Ascending aorta (tissue), 2 donors: ENCODE measurements around the gene SH3D21. TPM values are rescaled to one million over a fixed set of nuclear protein-coding genes. Genes with fewer than 3 reads are reported as not detected.

ENCODE experiments used
- DNase-seq, 2 donors: peaks; one replicate each; pipeline ENCODE4 v3.0.0-alpha.2; 2019; ENCODE audit warnings: low spot score in 2 of 2
- H3K27ac ChIP-seq, 2 donors: fragments of 200-600 bp; sonication (generic); one replicate each; pipeline ENCODE4 v1.5.1; 2016 to 2017; ENCODE audit warnings: mild to moderate bottlenecking in 1 of 2
- H3K27me3 ChIP-seq: fragments of 200-600 bp; sonication (generic); one replicate; pipeline ENCODE4 v1.5.1; 2017
- H3K36me3 ChIP-seq, 2 donors: fragments of 200-600 bp; sonication (generic); one replicate each; pipeline ENCODE4 v1.5.1; 2016
- H3K4me1 ChIP-seq, 2 donors: fragments of 200-600 bp; sonication (generic); one replicate each; pipeline ENCODE4 v1.5.1; 2016 to 2017; ENCODE audit warnings: mild to moderate bottlenecking in 1 of 2
- H3K4me3 ChIP-seq, 2 donors: fragments of 200-600 bp; sonication (generic); one replicate each; pipeline ENCODE4 v1.5.1; 2016 to 2017; ENCODE audit warnings: mild to moderate bottlenecking in 1 of 2
- H3K9me3 ChIP-seq, 2 donors: fragments of 200-600 bp; sonication (generic); one replicate each; pipeline ENCODE4 v1.5.1; 2016
- CTCF ChIP-seq, 3 experiments: fragments of 200-600 bp in 2 of 3; fragments of 450-650 bp in 1 of 3; sonication (generic) in 2 of 3; IDR thresholded peaks; one replicate each; pipeline ENCODE4 v1.5.1; 2016 to 2019; ENCODE audit warnings: antibody characterized with exemption in 3 of 3, mild to moderate bottlenecking in 1 of 3, moderate library complexity in 1 of 3
- intact Hi-C: fragments of 100-400 bp; cut with DNase I; formaldehyde crosslinking; loops from one replicate; pipeline ENCODE4 v1.15.1; 2023
- total RNA-seq: library from RNA; depleted of rRNA; stranded (reverse); fragments of >200 nt; gene quantifications from one replicate; pipeline ENCODE4 v1.1.0, GENCODE V29; 2016

SH3D21 gene
- total RNA-seq, 1 donor from 2014 or later: 1.3 TPM

GRCh38 chr1:36306902-36307456 is 811 bp downstream of the SH3D21 start:
- no peaks in the 10 kb centered on the region for H3K9me3 ChIP-seq
- no peaks in the 10 kb centered on the region for H3K27me3 ChIP-seq
- TF ChIP-seq CTCF (IDR thresholded peaks at IDR 0.05): no peak
- peak; percentile 79 to 95 for DNase-seq
- peaks cover 4 to 11% of the 10 kb centered on the region in 2 donors for H3K4me1 ChIP-seq
- peak overlapping the region; percentile 84 to 88 for H3K4me3 ChIP-seq
- intact Hi-C loops: loop anchor here (1.0 kb wide), 1 partner anchor 13 kb away; no protein-coding TSS in a partner anchor
- peak overlapping the region; percentile 66 to 69 for H3K27ac ChIP-seq
- H3K36me3 ChIP-seq: peaks cover 21 to 22% of the 10 kb centered on the region in 2 donors

DNA sequence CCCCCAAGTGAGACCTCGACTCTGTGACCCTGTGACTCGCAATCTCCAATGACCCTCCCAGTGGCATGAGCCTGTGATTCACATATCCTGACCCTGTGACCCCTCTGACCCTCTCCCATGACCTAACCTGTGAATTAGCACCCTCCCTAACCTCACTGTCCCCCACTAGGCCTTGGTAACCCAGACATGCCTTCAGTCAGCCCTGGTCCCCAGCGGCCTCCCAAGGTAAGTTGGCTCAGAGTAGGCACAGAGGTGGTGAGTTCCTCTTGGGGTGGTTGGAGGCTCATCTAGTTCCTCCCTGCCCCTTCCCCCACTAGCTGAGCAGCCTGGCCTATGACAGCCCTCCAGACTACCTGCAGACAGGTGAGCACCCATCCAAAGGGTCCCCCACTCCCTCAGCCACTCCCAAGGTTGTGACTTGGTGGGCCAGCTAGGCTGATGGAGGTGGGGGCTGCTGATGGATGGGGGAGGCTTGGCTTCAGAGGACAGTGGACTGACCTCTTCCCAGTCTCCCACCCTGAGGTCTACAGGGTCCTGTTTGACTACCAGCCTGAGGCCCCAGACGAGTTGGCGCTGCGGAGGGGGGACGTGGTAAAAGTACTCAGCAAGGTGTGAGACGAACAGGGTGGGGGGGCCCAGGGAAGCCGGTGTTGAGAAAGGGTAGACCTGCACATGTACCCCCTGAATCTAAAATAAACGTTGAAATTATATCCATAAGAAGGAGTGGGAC is 1.6 kb downstream of the SH3D21 start:
- Histone ChIP-seq H3K4me3 (peak overlapping the region in 1 of 2 donors; percentile 88), H3K9me3 (no peaks in the 10 kb centered on the region), H3K27ac (peak overlapping the region in 1 of 2 donors; percentile 59), H3K27me3 (no peaks in the 10 kb centered on the region), H3K36me3 (peaks cover 13 to 15% of the 10 kb centered on the region in 2 donors), H3K4me1 (peaks cover 4 to 11% of the 10 kb centered on the region in 2 donors)
- no peak for TF ChIP-seq CTCF (IDR thresholded peaks at IDR 0.05)
- DNase-seq: no peak
- intact Hi-C loops: loop anchor here (1.0 kb wide), 1 partner anchor 13 kb away; no protein-coding TSS in a partner anchor

DNA sequence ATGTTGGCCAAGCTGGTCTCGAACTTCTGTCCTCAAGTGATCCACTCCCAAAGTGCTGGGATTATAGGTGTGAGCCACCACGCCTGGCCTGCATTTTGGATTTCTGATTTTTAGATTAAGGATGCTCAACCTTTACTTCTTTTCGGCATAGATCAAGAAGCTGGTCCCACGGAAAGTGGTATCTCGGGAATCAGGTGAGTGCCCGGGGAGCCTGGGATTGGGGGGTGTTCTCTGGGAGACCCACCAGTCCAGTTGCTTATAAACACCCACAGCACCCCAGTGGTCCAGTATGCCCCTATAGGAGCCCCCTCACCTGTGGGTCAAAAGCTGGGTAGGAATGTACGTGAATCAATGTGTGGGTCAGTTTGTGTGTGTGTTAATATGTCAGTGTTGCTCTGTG is 3.2 kb downstream of the SH3D21 start:
- intact Hi-C loops: no loop called here

GRCh38 chr1:36320291-36320761 is 14.2 kb downstream of the SH3D21 start:
- Histone ChIP-seq H3K4me1 (peaks cover 14 to 29% of the 10 kb centered on the region in 2 donors), H3K36me3 (no peaks in the 10 kb centered on the region), H3K9me3 (no peaks in the 10 kb centered on the region), H3K27ac (peak overlapping the region; percentile 91 to 98), H3K27me3 (no peaks in the 10 kb centered on the region), H3K4me3 (peak overlapping the region; percentile 68 to 75)
- TF ChIP-seq CTCF (IDR thresholded peaks at IDR 0.05): no peak
- DNase-seq: no peak
- intact Hi-C loops: loop anchor here (1.0 to 5.0 kb wide), 3 partner anchors 13 to 1792 kb away; partner anchors contain the start of gene STK40

More for the DNA sequence above, 3.2 kb downstream of the SH3D21 start:
- no peak for DNase-seq
- Histone ChIP-seq H3K36me3 (no peaks in the 10 kb centered on the region), H3K4me3 (no peak overlapping the region), H3K27me3 (no peaks in the 10 kb centered on the region), H3K4me1 (peaks cover 4 to 11% of the 10 kb centered on the region in 2 donors), H3K9me3 (no peaks in the 10 kb centered on the region), H3K27ac (no peak overlapping the region)
- TF ChIP-seq CTCF (IDR thresholded peaks at IDR 0.05): no peak

- no peak for DNase-seq
- no peak for TF ChIP-seq CTCF (IDR thresholded peaks at IDR 0.05)
- peak overlapping the region; percentile 91 to 98 for H3K27ac ChIP-seq
- peaks cover 14 to 29% of the 10 kb centered on the region in 2 donors for H3K4me1 ChIP-seq
- intact Hi-C loops: loop anchor here (1.0 to 5.0 kb wide), 3 partner anchors 13 to 1792 kb away; partner anchors contain the start of gene STK40
- H3K4me3 ChIP-seq: peak overlapping the region; percentile 68 to 75
- no peaks in the 10 kb centered on the region for H3K27me3 ChIP-seq
- no peaks in the 10 kb centered on the region for H3K9me3 ChIP-seq
- H3K36me3 ChIP-seq: no peaks in the 10 kb centered on the region
These were observed 14.6 kb downstream of the SH3D21 start for GRCh38 chr1:36320767-36321118.
